ENCODE data around the gene ANKRD33.

Gene ANKRD33

DNA sequence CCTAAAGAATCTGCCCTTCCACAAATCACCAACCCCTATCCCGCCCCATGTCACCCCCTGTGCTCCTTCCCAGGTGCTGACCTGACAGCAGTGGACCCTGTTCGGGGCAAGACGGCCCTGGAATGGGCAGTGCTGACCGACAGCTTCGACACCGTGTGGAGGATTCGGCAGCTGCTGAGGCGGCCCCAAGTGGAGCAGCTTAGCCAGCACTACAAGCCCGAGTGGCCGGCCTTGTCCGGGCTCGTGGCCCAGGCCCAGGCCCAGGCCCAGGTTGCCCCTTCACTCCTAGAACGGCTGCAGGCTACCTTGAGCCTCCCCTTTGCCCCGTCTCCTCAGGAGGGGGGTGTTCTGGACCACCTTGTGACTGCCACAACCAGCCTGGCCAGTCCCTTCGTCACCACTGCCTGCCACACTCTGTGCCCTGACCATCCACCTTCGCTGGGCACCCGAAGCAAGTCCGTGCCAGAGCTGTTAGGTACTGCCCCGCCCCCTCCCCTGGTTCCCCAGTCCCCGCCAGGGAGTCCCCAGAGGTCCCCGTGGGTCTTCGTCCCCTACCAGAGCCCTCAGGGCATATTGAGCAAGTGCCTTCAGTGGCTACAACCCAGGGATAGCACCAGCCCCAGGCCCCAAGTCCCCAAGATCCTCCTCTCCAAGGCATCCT, 2.7 kb downstream of the ANKRD33 start:
- Histone ChIP-seq H3K4me1 (ENCODE audit: insufficient read depth, poor library complexity, severe bottlenecking) (no peaks in the 10 kb centered on the region), H3K27ac (ENCODE audit: poor library complexity, severe bottlenecking) (no peak overlapping the region), H3K9me3 (ENCODE audit: severe bottlenecking) (no peaks in the 10 kb centered on the region), H3K27me3 (ENCODE audit: insufficient read depth, poor library complexity, severe bottlenecking) (no peaks in the 10 kb centered on the region), H3K4me3 (ENCODE audit: severe bottlenecking) (no peak overlapping the region), H3K36me3 (ENCODE audit: low read depth) (no peaks in the 10 kb centered on the region)
- DNase-seq (ENCODE audit: low spot score): peak; percentile 45
- TF ChIP-seq, protein P1, sequence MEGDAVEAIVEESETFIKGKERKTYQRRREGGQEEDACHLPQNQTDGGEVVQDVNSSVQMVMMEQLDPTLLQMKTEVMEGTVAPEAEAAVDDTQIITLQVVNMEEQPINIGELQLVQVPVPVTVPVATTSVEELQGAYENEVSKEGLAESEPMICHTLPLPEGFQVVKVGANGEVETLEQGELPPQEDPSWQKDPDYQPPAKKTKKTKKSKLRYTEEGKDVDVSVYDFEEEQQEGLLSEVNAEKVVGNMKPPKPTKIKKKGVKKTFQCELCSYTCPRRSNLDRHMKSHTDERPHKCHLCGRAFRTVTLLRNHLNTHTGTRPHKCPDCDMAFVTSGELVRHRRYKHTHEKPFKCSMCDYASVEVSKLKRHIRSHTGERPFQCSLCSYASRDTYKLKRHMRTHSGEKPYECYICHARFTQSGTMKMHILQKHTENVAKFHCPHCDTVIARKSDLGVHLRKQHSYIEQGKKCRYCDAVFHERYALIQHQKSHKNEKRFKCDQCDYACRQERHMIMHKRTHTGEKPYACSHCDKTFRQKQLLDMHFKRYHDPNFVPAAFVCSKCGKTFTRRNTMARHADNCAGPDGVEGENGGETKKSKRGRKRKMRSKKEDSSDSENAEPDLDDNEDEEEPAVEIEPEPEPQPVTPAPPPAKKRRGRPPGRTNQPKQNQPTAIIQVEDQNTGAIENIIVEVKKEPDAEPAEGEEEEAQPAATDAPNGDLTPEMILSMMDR (IDR thresholded peaks at IDR 0.05; ENCODE audit: poor library complexity, severe bottlenecking): no peak
- ATAC-seq (ENCODE audit: low read depth): no peak

DNA sequence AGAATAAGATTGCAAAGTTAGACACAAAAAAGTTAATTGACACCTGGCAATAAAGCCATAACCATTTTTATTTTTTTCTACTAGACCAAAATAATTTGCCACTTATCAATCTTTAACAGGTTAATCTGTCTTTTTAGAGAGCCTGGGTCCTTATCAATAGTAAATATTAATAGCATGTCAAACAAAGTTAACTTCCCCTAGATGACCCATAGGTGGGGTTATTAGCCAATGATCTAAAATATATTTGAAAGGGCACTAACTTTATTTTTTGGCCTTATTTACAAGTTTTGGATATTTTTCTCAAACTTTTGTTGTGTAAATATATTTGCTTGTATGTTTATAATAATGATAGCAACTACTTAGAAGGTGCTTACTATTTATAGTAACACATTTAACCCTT, 3.9 kb downstream of the ANKRD33 start:
- H3K27ac ChIP-seq (ENCODE audit: poor library complexity, severe bottlenecking): no peak overlapping the region
- H3K4me3 ChIP-seq (ENCODE audit: severe bottlenecking): no peak overlapping the region
- H3K4me1 ChIP-seq (ENCODE audit: insufficient read depth, poor library complexity, severe bottlenecking): no peaks in the 10 kb centered on the region
- TF ChIP-seq, protein P1 (IDR thresholded peaks at IDR 0.05; ENCODE audit: poor library complexity, severe bottlenecking): peak; percentile 61
- ATAC-seq (ENCODE audit: low read depth) (no peak), DNase-seq (ENCODE audit: low spot score) (no peak)
- H3K27me3 ChIP-seq (ENCODE audit: insufficient read depth, poor library complexity, severe bottlenecking): no peaks in the 10 kb centered on the region
- H3K36me3 ChIP-seq (ENCODE audit: low read depth): no peaks in the 10 kb centered on the region
- no peaks in the 10 kb centered on the region for H3K9me3 ChIP-seq (ENCODE audit: severe bottlenecking)

DNA sequence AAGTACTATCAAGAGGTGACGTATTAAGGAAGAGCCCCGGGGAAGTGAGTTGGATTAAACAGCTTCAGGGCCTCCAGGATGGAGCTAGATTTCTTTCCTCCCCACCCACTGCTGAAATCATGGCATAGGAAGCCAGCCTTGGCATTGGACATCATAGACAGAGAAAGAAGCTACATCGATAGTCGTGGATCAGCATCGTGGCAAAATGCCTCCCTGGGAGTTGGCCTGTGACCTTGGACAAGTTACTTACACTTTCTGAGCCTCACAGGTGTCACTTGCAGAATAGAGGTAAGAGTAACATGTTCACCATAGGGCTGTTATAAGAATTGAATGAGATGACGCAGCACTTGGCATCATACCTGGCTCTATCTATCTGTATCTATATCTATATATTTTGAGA, 5.9 kb downstream of the ANKRD33 start:
- TF ChIP-seq, protein P1 (IDR thresholded peaks at IDR 0.05; ENCODE audit: poor library complexity, severe bottlenecking): no peak

DNA sequence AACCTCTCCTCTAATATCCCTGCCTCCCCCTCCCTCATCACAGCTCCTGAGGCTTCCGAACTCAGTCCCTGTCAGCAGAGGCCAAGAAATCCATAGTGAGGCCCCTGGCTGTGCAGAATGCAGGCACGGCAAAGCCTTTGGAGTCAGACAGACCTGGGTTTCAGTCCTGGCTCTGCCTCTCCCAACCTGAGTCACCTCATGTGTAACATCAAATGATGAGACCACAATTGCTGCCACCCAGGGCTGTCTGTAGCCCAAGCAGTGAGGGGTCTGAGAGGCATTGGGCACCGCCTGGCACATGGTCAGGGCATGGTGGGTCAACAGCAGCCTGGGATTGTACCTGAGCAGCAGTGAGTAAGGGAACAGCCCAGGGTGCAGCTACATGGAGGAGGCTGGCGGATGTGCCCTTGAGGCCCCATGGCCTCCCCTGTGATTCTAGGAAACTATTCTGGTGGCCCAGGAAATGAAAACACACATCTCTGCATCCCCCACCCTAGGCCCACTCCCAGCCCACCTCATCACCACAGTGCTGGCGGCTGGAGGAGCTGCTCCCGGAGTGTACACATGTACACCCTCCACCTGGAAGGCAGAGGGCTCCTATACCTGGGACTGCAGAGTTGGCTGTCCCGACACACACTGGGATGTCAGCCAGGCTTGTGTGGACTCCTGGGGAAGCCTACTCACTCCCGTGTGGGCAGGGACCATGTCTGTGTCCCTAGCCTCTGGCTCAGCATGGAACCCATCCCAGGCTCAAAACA, 7.7 kb downstream of the ANKRD33 start:
- H3K4me3 ChIP-seq (ENCODE audit: severe bottlenecking): no peak overlapping the region
- TF ChIP-seq, protein P1 (IDR thresholded peaks at IDR 0.05; ENCODE audit: poor library complexity, severe bottlenecking): no peak
- DNase-seq (ENCODE audit: low spot score) (no peak), ATAC-seq (ENCODE audit: low read depth) (peak; percentile 18; the same call in 1 of the 3 replicates)
- no peaks in the 10 kb centered on the region for H3K36me3 ChIP-seq (ENCODE audit: low read depth)
- no peak overlapping the region for H3K27ac ChIP-seq (ENCODE audit: poor library complexity, severe bottlenecking)
- no peaks in the 10 kb centered on the region for H3K9me3 ChIP-seq (ENCODE audit: severe bottlenecking)
- no peaks in the 10 kb centered on the region for H3K4me1 ChIP-seq (ENCODE audit: insufficient read depth, poor library complexity, severe bottlenecking)
- no peaks in the 10 kb centered on the region for H3K27me3 ChIP-seq (ENCODE audit: insufficient read depth, poor library complexity, severe bottlenecking)

More for the DNA sequence above, 5.9 kb downstream of the ANKRD33 start:
- Histone ChIP-seq H3K27me3 (ENCODE audit: insufficient read depth, poor library complexity, severe bottlenecking) (no peaks in the 10 kb centered on the region), H3K4me1 (ENCODE audit: insufficient read depth, poor library complexity, severe bottlenecking) (no peaks in the 10 kb centered on the region), H3K4me3 (ENCODE audit: severe bottlenecking) (no peak overlapping the region), H3K36me3 (ENCODE audit: low read depth) (no peaks in the 10 kb centered on the region), H3K9me3 (ENCODE audit: severe bottlenecking) (no peaks in the 10 kb centered on the region), H3K27ac (ENCODE audit: poor library complexity, severe bottlenecking) (no peak overlapping the region)
- ATAC-seq (ENCODE audit: low read depth) (no peak), DNase-seq (ENCODE audit: low spot score) (no peak)

DNA sequence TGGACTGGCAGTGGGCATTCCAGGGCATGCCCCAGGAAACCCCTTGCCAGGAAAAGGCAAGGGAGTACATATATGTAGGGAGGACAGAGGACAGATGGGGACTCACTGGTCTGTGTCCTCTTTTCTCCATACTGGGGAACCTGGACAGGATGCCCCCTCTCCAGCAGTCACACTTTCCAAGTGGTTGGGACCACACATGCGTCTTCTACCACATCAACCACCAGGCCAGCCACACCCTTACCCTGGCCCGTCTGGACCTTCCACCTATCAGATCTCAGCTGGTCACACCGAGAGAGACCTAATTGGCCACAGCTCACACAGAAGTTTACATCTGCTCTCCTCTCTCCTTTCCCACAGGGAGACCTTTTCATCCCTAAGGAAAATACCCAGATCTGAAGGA, 8.3 kb downstream of the ANKRD33 start:
- Histone ChIP-seq H3K27ac (ENCODE audit: poor library complexity, severe bottlenecking) (no peak overlapping the region), H3K9me3 (ENCODE audit: severe bottlenecking) (no peaks in the 10 kb centered on the region), H3K27me3 (ENCODE audit: insufficient read depth, poor library complexity, severe bottlenecking) (no peaks in the 10 kb centered on the region), H3K4me1 (ENCODE audit: insufficient read depth, poor library complexity, severe bottlenecking) (no peaks in the 10 kb centered on the region), H3K36me3 (ENCODE audit: low read depth) (no peaks in the 10 kb centered on the region), H3K4me3 (ENCODE audit: severe bottlenecking) (no peak overlapping the region)
- DNase-seq (ENCODE audit: low spot score): peak; percentile 28
- ATAC-seq (ENCODE audit: low read depth): no peak
- TF ChIP-seq, protein P1 (IDR thresholded peaks at IDR 0.05; ENCODE audit: poor library complexity, severe bottlenecking): no peak
